ENCODE measurements around the gene NHSL1. TPM values are rescaled to one million over a fixed set of nuclear protein-coding genes. Genes with fewer than 3 reads are reported as not detected.

Gene NHSL1
- total and polyA plus RNA-seq, 4 donors: 6.6 to 33.0 (median 20.7) TPM

DNA sequence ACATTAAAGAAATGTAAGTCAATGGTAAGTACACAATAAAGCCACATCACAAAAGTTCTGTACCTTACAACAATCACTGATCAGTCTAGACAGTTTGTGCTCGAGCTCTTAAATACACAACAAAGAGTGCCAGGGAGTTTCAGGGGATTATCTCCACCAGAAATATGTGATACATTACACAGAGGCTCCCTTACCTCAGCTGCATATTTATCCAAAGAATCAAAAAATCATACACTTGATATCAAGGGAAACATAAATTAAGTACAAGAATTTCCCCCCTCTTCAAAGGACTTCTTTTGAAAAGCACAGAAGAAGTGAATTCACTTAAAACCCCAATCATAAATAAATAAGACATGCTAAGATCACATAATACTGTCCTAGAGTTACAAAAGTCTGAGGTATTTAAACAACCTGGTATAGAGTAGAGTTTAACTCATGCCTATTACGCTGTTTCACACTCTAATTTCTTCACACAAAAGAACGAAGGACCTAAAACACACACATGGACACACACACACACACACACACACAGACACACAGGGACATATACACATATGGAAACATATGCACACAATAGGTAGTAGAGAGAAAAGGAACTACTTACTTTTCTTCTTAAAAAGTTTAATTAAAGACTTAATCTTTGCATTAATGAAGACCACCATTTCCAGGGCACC is 528 bp downstream of the NHSL1 start:
- Histone ChIP-seq H3K27me3 (ENCODE audit: control insufficient read depth in 4 of 4, insufficient read depth in 4 of 4, low read length in 3 of 4) (no peaks in the 10 kb centered on the region), H3K27ac (ENCODE audit: low read depth in 1 of 2, low read length in 2 of 2) (peak overlapping the region; percentile 62 to 83), H3K4me1 (ENCODE audit: control insufficient read depth in 4 of 4, insufficient read depth in 4 of 4, low read length in 3 of 4) (peaks cover 4 to 69% (median 59%) of the 10 kb centered on the region in 4 donors), H3K9me3 (ENCODE audit: control insufficient read depth in 4 of 4, low read length in 3 of 4) (no peaks in the 10 kb centered on the region), H3K36me3 (ENCODE audit: control insufficient read depth in 4 of 4, insufficient read depth in 3 of 4, low read depth in 1 of 4, low read length in 3 of 4) (peaks cover 0 to 5% (median under 1%) of the 10 kb centered on the region in 4 donors), H3K9ac (ENCODE audit: low read depth in 1 of 2, low read length in 2 of 2) (peak overlapping the region; percentile 56 to 99), H3K4me3 (ENCODE audit: low read depth in 1 of 3, low read length in 3 of 3) (peak overlapping the region; percentile 59 to 77 (median 67))
- WGBS: 29% methylated on average over 3 of the region's 3 CpGs
- no peak for DNase-seq (ENCODE audit: low spot score)
- TF ChIP-seq, protein P1, sequence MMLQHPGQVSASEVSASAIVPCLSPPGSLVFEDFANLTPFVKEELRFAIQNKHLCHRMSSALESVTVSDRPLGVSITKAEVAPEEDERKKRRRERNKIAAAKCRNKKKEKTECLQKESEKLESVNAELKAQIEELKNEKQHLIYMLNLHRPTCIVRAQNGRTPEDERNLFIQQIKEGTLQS (IDR thresholded peaks at IDR 0.05): no peak
- peak; percentile 42 for TF ChIP-seq FOXA2 (IDR thresholded peaks at IDR 0.05)

DNA sequence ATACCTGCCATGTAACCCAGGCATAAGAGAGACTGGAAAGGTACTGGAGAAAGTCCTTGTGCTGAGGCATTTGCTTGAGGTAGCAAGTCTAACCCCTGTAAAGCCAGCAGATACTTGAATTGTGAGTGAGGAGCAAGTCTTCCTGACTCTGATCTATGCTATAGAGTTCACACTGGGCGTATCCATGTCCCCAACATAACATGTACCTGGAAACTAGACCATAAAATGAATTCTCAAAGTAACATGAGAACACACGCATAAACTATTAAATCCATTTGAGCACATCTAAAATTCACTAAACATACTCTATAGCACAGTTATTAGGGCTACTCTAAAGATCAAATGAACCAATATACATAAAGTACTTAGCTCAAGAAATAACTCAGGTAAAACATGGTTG is 2.0 kb downstream of the NHSL1 start:
- H3K36me3 ChIP-seq (ENCODE audit: control insufficient read depth in 4 of 4, insufficient read depth in 3 of 4, low read depth in 1 of 4, low read length in 3 of 4): peaks cover 0 to 5% (median under 1%) of the 10 kb centered on the region in 4 donors
- H3K9me3 ChIP-seq (ENCODE audit: control insufficient read depth in 4 of 4, low read length in 3 of 4): no peaks in the 10 kb centered on the region
- peak overlapping the region; percentile 33 to 99 for H3K9ac ChIP-seq (ENCODE audit: low read depth in 1 of 2, low read length in 2 of 2)
- H3K4me1 ChIP-seq (ENCODE audit: control insufficient read depth in 4 of 4, insufficient read depth in 4 of 4, low read length in 3 of 4): peaks cover 2 to 67% (median 56%) of the 10 kb centered on the region in 4 donors
- TF ChIP-seq, protein P2, sequence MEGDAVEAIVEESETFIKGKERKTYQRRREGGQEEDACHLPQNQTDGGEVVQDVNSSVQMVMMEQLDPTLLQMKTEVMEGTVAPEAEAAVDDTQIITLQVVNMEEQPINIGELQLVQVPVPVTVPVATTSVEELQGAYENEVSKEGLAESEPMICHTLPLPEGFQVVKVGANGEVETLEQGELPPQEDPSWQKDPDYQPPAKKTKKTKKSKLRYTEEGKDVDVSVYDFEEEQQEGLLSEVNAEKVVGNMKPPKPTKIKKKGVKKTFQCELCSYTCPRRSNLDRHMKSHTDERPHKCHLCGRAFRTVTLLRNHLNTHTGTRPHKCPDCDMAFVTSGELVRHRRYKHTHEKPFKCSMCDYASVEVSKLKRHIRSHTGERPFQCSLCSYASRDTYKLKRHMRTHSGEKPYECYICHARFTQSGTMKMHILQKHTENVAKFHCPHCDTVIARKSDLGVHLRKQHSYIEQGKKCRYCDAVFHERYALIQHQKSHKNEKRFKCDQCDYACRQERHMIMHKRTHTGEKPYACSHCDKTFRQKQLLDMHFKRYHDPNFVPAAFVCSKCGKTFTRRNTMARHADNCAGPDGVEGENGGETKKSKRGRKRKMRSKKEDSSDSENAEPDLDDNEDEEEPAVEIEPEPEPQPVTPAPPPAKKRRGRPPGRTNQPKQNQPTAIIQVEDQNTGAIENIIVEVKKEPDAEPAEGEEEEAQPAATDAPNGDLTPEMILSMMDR (IDR thresholded peaks at IDR 0.05; ENCODE audit: low read depth, low read length, missing input control): no peak
- TF ChIP-seq, protein P3, sequence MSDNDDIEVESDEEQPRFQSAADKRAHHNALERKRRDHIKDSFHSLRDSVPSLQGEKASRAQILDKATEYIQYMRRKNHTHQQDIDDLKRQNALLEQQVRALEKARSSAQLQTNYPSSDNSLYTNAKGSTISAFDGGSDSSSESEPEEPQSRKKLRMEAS (IDR thresholded peaks at IDR 0.05): no peak
- TF ChIP-seq JUND (IDR thresholded peaks at IDR 0.05) (no peak), NR2F2 (IDR thresholded peaks at IDR 0.05) (no peak), RXRA (IDR thresholded peaks at IDR 0.05) (no peak), EGR1 (IDR thresholded peaks at IDR 0.05; ENCODE audit: low read depth in 2 of 2) (no peak), SP1 (IDR thresholded peaks at IDR 0.05) (no peak), TAF1 (conservative IDR thresholded peaks at IDR 0.05) (no peak), GABPA (IDR thresholded peaks at IDR 0.05 in 1 of 2, conservative IDR thresholded peaks at IDR 0.05 in 1 of 2) (no peak)
- TF ChIP-seq, protein P4, sequence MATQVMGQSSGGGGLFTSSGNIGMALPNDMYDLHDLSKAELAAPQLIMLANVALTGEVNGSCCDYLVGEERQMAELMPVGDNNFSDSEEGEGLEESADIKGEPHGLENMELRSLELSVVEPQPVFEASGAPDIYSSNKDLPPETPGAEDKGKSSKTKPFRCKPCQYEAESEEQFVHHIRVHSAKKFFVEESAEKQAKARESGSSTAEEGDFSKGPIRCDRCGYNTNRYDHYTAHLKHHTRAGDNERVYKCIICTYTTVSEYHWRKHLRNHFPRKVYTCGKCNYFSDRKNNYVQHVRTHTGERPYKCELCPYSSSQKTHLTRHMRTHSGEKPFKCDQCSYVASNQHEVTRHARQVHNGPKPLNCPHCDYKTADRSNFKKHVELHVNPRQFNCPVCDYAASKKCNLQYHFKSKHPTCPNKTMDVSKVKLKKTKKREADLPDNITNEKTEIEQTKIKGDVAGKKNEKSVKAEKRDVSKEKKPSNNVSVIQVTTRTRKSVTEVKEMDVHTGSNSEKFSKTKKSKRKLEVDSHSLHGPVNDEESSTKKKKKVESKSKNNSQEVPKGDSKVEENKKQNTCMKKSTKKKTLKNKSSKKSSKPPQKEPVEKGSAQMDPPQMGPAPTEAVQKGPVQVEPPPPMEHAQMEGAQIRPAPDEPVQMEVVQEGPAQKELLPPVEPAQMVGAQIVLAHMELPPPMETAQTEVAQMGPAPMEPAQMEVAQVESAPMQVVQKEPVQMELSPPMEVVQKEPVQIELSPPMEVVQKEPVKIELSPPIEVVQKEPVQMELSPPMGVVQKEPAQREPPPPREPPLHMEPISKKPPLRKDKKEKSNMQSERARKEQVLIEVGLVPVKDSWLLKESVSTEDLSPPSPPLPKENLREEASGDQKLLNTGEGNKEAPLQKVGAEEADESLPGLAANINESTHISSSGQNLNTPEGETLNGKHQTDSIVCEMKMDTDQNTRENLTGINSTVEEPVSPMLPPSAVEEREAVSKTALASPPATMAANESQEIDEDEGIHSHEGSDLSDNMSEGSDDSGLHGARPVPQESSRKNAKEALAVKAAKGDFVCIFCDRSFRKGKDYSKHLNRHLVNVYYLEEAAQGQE (IDR thresholded peaks at IDR 0.05): no peak
- peak overlapping the region; percentile 59 to 77 (median 67) for H3K4me3 ChIP-seq (ENCODE audit: low read depth in 1 of 3, low read length in 3 of 3)
- no peaks in the 10 kb centered on the region for H3K27me3 ChIP-seq (ENCODE audit: control insufficient read depth in 4 of 4, insufficient read depth in 4 of 4, low read length in 3 of 4)
- 39% methylated on average over 2 of the region's 2 CpGs for WGBS
- peak overlapping the region; percentile 57 to 83 for H3K27ac ChIP-seq (ENCODE audit: low read depth in 1 of 2, low read length in 2 of 2)
- DNase-seq (ENCODE audit: low spot score): no peak

All from liver (tissue), 9 donors.